ENCODE data around the gene PGGT1B.
A peak's percentile ranks its signal among the peaks of the same experiment; 100 is the strongest.
"Not testable (repeated sequence)": the region's sequence is repeated elsewhere in the genome, so short reads cannot be mapped to it uniquely, and the experiment has no call there.

PGGT1B gene

DNA sequence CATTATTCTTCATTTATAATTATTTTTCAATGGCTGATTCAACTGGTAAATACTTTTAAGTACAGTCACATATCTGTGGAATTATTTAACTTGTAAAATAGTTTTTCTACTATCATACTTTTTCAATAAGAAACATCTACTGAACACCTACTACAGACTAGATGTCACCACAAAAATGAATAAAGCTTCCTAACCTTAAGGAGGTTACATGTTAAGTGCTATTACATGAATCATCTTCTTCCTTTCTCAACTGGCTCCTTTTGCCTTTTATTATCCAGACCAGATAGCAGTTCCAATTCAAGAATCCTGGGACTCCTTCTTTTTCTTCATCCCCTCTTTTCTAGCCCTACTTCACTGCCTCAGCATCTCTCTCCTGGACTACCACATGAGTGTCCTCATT is 4.7 kb downstream of the PGGT1B start:
- peak; percentile 5 for DNase-seq

DNA sequence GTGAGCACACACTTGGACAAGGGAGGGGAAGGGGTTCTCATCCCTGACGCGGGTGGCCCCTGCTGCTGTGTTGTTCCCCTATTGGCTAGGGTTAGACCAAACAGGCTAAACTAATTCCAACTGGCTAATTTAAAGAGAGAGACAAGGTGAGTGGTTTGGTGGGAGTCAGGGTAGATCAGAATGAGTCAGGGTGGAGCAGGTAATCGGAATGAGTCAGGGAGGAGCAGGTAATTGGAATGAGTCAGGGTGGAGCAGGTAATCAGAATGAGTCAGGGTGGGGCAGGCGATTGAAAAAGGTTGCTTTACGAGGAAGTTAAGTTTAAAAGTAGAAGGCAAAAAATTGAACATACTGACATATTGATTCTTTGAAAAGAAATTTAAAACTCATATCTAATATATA is 13.3 kb downstream of the PGGT1B start:
- not testable (repeated sequence) for DNase-seq

DNA sequence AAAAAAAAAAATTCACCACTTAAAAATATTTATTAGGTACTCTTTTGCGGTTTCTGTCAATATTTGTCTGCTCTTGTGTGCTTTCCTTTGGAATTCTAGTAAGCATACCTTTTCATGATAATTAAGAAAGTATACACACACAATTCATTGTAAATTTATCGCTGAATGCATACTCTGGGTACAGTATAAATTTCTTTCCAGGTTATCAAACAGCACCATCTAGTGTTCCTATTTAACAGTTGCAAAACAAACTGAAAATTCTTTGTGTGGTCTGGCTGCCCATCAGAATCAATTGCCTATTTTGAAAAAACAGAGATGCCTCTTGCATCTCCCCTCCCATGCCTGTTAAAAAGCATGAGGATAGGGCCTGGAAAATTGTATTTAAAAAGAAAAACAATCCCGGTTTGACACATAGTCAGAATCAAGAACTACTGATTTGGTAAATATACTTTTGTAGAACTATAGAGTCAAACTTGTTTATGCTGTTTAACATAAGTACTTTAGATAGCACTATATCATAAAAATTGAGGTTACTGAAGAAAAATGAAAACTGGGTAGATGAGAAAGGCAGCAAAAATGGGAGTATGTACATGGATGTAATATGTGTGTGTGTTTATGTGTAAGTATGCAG is 16.2 kb downstream of the PGGT1B start:
- DNase-seq, result peak; percentile 43

DNA sequence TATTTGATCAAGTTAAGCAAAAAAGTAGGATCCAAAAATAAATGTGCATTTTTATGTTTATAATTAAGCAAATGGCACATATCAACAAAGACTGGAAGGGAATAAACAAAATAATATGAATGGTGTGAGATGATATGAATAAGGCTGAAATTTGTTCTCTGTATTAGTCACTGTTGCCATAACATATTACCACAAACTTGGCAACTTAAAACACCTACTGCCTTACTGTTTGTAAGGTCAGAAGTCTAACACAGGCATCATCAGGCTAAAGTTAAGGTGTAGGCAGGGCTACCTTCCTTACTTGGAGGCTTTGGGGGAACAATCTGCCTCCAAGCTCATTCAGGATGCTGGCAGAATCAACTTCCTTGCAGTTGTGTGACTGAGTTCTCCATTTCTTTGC is 19.3 kb downstream of the PGGT1B start:
- DNase-seq, result peak; percentile 18

DNA sequence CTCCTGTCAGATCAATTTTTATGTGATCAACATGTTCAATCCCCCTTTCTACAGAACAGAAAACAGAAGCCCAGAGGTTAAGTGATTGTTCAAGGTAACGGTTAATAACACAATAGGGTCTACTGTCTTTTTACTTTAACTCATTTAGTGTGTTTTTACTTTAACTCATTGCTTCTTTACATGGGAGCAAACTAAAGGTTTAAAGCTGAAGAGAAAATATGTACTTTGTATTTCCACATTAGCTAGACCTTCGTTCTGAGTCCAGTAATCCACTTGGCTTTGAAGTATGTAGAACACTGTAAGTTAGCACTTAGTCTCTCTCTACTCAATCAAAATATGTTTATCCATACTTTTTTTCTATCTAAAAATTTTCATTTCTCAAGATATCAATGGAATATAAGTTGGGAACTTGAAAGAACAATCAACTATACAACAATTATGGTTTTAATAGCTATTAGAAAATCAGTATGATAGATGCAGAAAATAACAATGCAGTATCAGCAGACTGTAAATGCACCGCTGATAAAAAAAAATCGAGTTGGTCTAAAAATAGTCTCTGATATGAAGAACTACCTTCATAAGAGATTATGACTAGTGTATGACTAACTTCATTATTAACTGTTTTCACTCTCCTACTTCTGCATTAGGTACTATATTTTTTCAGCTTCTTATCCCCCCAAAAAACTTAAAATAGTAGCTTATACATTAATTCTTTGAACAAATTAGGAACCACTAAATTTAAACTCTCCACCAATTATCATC is 20.6 kb downstream of the PGGT1B start:
- DNase-seq, result no peak

DNA sequence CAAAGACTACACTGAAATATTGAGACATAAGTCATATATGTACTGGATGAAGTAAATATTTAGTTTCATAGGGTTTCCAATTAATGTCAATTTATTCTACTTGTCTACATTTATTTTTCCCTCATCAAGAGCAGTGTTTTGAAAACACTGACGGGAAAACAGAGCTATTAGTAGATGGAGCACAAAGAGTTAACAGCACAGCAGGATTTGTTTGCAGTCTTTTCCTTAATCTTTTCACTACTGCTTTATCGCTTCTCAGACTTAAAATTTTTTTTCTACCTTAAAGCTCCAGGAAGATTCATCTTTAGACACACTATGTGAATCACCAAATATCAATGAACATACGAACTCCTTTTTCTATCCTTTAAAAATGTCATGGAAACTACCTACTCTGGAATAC is 25.6 kb downstream of the PGGT1B start:
- DNase-seq, result no peak

DNA sequence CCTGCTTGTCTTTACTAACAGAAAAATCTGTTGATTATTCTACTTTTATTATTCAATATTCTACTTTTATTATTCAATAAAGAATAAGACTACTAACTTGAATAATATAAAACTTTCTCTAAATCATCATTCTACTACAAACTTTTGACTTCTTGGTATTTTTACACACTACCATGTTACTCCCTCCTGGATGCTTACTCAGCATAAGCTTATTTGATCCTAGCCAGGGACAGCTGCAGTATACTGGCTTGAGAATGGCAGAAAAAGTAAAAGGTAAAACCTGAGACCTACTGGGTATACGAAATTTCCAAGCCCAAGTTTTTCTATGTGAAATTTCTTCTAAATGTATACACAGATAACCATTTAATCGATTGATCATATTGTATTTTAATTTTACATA is 26.1 kb downstream of the PGGT1B start:
- DNase-seq, result no peak

DNA sequence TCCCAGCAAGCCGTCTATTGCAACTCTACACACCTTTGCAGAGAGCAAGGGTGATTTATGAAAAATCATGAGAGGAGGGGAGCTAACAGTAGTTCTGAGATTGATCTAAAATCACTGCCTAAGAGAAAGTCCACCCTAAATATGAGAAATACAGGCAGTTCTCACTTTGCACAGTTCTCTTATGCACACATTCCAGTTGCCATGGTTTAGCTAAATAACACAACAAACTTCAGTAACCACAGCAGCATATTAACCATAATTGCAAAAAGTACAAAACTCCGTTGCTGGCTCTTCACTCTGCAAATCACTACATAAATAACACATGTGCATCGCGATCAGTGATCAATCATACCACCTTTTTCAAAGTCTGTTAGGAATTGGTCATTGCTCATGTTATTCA is 31.1 kb downstream of the PGGT1B start:
- DNase-seq, result no peak

DNA sequence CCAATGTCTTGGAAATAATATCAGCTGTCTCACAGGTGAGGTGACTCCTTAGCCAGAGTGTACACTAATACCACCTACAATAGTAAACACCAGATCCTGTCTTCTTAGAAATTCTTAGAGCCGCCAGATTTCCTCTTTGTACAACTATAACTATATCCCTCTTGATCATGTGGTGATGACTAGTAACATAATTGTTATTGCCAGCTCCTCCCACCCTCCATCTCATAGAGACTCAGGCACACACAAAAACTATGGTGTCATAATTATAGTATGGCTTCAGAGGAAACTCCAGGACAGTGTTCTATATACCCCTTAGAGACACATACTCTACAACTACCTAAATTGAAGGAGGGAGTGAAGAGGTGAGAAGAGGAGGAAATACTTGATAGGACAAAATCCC is 33.1 kb downstream of the PGGT1B start:
- DNase-seq, result no peak

DNA sequence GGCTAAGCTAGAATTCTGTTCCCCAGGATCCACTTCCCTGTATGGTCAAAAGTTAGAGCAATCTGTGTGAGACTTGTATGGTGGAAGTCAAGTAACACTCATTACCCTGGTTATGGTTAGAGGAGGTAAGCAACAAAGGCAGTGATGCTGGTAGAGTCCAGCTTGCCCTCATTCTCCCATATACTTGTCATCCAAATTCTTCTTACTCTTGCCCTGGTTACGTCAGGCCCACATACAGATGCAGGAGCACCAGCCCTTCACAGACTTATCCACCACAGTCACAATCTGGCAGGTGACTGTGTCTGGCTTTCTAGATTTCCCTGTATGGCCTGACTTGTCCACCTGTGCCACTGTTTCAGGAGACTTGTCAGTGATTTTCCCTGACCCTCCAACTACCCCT is 35.4 kb downstream of the PGGT1B start:
- no peak for DNase-seq

DNA sequence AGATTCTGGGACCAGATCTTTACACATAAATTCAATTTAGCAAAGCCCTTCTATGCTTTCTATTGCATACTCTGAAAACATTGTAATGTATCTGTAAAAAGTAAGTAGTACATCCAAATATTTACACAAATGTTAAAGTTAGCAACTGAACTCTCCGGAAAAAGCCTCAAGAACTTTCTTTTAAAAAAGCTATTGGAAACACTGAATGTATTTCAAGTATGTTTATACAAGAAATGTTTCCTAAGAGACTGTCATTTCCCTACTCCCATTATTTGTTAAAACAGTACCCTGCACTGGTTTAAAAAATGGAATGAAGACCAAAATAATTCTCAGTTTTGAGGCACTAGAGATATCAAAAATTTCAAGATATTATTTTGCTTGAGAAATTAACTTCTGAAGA is 48.1 kb downstream of the PGGT1B start:
- DNase-seq, result peak; percentile 56

DNA sequence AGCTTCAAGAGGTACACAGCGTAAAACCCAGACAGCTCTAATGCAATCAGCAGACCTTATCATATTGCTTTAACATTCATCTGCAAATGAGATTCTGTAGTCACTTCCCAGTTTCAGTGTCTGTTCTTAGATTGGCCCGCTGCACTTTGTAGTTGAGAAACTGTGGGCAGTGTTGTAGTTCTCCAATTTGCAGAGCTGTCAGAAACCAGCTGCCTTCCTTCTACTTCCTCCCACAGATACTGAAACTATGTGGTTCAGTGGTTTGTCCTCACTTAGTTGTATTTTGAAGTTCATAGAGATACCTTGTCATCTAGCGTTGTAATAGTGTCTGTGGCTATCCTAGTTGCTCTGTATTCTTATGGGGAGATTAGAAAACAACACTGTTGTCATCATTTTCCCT is 53.4 kb downstream of the PGGT1B start:
- no peak for DNase-seq

DNA sequence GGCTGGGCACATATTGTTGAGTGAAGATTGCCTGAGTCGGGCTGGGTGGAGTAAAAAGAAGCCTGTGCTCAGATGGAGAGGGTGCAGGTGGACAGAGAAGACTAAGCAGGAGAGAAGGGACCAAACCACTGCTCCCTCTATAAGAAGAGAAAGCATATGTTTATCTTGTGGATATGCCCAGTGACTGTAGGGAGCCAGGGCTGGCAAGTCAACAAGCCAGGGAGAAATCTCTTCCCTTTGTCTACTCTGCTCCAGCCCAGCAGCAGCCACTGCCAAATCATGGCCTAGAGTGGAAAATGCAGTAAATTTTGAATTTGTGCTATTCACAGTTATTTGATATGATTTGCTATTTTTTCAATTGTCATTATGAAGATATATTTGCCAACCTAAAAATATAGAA is 59.7 kb downstream of the PGGT1B start:
- DNase-seq, result no peak

DNA sequence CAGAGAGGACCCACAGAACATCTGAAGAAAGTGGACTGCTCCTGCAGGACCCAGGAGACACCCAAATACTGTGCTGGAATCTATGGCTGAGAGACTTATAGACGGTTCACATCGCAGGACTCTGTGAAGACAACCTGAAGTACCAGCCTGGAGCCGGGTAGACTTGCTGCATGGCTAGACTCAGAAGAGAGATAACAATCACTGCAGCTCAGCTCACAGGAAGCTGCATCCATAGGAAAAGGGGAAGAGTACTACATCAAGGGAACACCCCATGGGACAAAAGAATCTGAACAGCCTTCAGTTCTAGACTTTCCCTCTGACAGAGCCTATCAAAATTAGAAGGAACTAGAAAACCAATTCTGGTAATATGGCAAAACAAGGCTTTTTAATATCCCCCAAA is 66.5 kb downstream of the PGGT1B start:
- no peak for DNase-seq

DNA sequence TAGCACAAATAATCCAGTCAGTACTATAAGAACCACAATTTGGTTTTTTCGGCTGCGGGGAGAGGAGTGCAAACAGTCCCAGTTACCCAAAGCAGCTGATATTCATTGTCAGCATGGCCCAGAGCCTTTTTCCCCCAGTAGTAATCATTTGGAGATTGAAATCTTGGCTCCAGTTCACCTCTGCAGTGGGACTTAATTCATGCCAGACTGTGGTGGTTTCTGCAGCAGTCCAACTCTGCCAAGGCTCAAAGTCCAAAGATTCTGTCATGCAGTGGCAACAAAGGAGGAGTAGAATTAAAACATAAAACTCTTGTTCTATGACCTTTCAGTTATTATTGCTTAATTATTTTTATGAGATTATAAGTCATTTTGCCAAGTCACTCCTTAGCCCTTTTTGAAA is 68.0 kb downstream of the PGGT1B start:
- DNase-seq, result no peak

DNA sequence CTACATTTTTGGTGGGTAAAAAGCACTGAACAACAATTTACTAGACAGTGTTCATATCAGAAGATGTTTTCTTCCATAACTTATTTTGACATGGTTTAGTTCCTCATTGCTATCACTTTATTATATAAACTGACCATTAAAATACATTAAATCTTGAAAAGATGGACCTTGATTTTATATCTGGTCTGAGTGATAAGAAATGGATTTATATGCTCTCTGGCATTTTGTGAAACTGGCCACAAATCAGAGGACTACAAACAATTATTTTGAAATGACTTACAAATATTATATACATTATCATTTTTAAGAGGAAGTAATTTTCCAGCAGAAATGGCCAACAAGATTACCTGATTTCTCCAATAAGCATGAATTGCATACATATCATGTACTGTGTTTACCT is 69.4 kb downstream of the PGGT1B start:
- DNase-seq, result no peak

DNA sequence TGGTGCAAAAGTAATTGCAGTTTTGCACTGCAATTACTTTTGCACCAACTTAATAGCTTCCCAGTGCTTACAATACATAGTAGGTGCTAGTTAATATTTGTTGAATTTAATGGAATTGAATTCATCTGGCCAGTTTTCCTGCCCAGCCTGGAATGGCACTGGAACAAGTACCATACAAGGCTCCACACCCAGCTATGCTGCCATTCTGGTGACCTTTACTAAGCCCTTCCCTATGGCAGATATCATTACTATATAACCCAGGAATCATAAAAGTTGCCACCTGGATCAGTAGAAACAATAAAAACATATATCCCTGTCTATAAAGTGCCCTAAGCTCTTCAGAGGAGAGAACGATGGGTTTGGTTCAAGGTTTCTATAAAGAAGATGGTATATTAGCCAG is 70.6 kb downstream of the PGGT1B start:
- DNase-seq, result no peak

DNA sequence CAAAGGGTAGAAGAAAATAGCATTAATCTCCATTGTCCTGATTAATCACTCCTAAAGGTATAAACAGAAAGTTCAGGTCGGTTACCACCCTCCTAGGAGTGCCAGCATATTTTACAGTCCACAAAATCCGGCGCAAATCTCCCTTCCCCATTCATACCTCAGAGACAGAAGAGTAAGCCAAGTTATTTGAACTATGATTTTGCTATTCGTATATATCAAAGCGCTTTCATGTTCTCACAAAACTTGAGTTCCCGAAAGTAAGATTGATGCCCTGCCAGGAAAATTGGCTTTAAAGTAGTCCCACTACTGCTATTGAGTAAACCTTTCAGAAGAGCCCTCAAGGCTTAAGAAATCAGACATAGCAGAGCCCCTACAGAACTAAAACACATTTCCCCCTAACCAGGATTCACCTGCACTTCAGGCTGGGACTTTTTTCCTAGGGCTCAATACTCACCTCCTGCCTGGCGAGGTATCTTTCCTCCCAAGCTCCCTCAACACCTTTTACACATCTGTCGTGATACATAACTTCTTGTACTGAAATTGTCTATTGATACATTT is 71.1 kb downstream of the PGGT1B start:
- no peak for DNase-seq

DNA sequence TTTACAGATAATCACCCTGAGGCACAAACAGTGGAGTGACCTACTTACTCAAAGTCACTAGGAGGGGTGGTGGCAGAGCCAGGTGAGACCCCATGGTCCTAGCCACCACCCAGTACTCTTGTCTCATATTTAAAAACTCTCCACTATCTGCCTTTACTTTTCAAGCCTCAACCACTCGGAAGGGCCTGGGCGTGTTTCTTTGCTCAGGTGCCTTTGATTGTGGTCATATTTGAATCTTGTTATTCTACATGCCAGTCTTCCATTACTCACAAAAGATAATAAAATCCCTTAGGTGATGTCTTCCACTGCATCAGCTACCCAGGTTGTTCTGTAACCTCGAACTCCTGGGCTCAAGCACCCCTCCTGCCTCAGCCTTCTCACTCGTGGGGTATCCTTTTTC is 72.3 kb downstream of the PGGT1B start:
- DNase-seq, result no peak

DNA sequence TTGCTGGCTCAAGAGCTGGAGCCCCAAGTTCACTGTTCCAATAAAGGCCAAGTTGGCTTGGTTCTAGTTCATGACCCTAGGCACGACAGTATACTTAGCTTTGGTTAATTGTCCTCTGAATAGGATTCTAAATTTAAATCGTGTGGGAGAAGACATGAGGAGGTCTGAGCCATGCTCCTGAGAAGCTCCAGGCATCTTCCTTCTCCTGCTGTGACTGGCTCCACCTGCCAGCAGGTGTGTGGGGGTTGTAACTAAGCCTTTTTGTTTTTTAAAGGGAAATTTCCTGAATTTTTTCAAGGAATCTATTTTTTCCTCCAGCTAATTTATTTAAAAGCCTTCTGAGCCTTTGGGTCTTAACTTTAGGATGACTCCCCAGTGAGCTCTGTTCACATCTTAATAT is 72.8 kb downstream of the PGGT1B start:
- DNase-seq, result no peak

DNA sequence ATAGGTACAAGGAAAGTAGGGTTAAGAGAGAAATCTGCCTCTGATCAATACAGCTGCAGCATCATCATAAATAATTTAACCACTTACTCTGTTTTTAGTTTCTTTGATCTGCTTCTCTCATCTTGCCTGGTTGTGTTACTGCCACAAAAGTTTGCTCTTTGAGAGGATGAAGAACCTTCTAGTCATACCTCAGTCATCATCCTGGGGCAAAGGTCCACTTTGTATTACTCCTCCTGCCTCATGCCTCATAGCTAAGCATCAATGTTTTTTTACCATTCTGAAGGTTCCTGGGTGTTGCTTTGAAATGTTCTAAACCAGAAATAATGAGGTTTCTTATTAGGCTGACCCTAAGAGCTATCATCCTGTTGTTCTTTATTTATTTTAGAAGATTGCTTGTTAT is 75.9 kb downstream of the PGGT1B start:
- no peak for DNase-seq

DNA sequence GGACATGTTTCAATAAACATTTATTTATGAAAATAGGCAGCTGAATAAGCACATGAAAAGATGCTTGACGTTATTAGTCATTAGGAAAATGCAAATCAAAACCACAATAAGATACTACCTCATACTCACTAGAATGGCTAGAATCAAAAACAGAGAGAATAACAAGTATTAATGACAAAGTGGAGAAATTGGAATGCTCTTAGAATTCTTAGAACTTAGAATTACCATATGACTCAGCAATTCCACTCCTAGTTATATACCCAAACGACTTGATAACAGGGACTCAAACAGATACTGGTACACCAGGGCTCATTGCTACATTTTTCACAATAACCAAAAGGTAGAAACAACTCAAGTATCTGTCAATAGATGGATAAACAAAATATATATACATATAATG is 77.9 kb downstream of the PGGT1B start:
- peak; percentile 20 for DNase-seq

DNA sequence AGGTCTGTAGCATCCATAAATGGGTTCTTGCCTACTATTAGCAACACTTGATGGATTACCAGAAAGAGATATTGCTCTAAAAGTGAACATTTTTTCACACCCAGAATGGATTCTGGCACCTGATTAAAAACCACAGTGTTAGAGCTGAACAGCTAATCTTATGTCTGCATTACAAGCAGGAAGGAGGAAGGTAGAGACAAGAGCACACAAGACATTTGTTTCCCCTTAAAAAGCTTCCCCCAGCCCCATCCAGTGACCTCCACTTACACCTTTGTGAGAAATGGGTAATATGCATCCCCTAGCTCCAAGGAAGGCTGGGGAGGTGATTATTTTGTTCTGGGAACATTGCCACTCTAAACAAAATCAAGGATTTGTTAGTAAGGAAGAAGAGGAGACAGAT is 80.9 kb downstream of the PGGT1B start:
- no peak for DNase-seq

DNA sequence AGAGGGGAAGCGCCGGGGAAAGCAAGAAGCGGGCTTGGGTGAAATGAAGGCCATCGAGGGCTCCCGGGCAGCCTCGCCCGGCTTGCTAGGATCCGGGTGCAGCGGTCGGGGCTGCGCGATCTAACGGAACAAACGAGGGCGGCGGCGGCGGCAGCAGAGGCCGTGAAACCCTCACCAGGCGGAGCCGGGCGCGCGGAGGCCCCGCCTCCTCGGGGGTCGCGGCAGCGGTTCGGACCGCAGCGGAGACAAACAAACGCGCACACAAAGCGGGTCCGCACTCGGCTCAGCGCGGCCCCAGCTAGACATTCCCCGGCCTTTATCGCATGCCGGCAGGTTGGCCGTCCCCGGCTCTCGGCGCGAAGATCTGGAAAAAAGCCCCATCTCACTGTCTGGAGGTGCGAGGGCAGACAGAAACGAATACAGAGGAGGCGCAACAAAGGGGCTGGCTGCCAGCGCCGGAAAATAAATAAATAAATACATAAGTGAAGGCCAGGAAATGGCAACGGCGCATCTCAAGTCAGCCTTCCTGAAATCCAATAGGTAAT is 82.4 kb downstream of the PGGT1B start:
- peak; percentile 18 for DNase-seq

All from fibroblast of skin of back (primary cell).